Lower lobe of right lung (tissue), 2 donors: ENCODE measurements around the gene B3GNT8. TPM values are rescaled to one million over a fixed set of nuclear protein-coding genes. Genes with fewer than 3 reads are reported as not detected.
"Not testable (repeated sequence)": the region's sequence is repeated elsewhere in the genome, so short reads cannot be mapped to it uniquely, and the experiment has no call there.

Experiments used
- ATAC-seq, 2 donors: fragments of 200-7000 bp; cut with Tn5 transposase; one replicate each; pipeline ENCODE4 v1.9.1; 2020 to 2022; ENCODE audit warnings: mild to moderate bottlenecking in 2 of 2, moderate library complexity in 2 of 2
- DNase-seq: peaks from one replicate; pipeline ENCODE4 v3.0.0-alpha.2; 2020
- H3K27ac ChIP-seq: fragments of 200-600 bp; one replicate; pipeline ENCODE4 v1.8.0; 2022
- H3K27me3 ChIP-seq: fragments of 200-600 bp; one replicate; pipeline ENCODE4 v1.8.0; 2022; ENCODE audit warnings: low read depth
- H3K36me3 ChIP-seq: fragments of 200-600 bp; one replicate; pipeline ENCODE4 v1.8.0; 2022; ENCODE audit warnings: mild to moderate bottlenecking
- H3K4me1 ChIP-seq: fragments of 200-600 bp; one replicate; pipeline ENCODE4 v1.8.0; 2022
- H3K4me3 ChIP-seq: fragments of 200-600 bp; one replicate; pipeline ENCODE4 v1.8.0; 2022; ENCODE audit warnings: mild to moderate bottlenecking
- H3K9me3 ChIP-seq: fragments of 200-600 bp; one replicate; pipeline ENCODE4 v1.8.0; 2022
- intact Hi-C: fragments of 100-400 bp; cut with DNase I; formaldehyde crosslinking; loops from one replicate; pipeline ENCODE4 v1.11.0; 2022
- total RNA-seq: library from RNA; stranded (reverse); fragmentation: NEBNext Ultra II Directional; extraction: Animal tissue kit (Norgen Biotek cat#: 25700); gene quantifications from one replicate; pipeline ENCODE4 v1.2.1, GENCODE V29; 2021
- TF ChIP-seq, protein P1 (sequence below): fragments of 200-600 bp; IDR thresholded peaks from one replicate; pipeline ENCODE4 v1.8.0; 2022; ENCODE audit warnings: antibody characterized with exemption, mild to moderate bottlenecking
- donor health status: DM: no; HTN: yes; CAD: no; lungs with severe emphysema.

Gene B3GNT8
- total RNA-seq, 1 donor from 2014 or later = 22.5 TPM

DNA sequence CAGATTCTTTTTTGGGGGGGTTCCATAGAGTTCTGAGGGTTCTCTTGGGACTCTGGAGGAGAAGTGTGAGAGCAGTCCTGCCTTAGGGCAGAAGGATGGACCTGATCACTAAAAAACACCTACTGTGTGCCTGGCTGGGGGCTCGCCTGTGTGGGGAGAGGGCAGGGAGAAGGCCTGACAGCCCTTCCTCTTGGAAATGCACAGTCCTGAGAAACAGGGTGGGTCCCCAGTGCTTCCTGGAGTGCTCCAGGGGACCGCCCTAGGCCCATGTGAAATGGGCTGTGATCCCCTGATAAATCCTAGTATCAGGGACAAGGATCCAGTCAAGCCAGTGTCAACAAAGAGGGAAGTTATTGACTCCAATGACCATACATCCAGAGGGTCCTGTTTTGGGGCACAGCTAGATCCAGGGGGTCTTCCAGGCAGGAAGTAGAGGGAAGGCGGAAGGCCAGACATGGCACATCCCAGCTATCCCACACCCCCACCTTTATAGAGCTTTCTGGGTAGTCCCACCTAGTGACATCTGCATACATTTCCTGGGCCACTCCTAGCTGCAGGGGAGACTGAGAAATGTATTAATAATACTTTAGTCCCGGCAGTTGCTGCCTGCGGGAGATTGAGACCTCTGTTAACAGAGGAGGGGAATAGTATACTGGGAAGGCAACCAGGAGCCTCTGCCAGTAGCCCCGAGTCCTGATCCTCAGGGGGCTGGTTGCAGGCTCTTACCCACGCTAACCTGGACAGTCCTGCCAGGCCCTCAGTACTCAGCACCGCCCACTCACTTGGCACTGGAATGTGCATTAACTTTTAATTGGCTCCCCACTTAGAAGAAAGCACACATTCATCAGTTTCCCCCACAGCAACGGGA lies 15.8 kb downstream of the B3GNT8 start:
- peaks cover 54% of the 10 kb centered on the region for H3K36me3 ChIP-seq
- ATAC-seq (no peak), DNase-seq (no peak)
- H3K27me3 ChIP-seq = no peaks in the 10 kb centered on the region
- TF ChIP-seq, protein P1, sequence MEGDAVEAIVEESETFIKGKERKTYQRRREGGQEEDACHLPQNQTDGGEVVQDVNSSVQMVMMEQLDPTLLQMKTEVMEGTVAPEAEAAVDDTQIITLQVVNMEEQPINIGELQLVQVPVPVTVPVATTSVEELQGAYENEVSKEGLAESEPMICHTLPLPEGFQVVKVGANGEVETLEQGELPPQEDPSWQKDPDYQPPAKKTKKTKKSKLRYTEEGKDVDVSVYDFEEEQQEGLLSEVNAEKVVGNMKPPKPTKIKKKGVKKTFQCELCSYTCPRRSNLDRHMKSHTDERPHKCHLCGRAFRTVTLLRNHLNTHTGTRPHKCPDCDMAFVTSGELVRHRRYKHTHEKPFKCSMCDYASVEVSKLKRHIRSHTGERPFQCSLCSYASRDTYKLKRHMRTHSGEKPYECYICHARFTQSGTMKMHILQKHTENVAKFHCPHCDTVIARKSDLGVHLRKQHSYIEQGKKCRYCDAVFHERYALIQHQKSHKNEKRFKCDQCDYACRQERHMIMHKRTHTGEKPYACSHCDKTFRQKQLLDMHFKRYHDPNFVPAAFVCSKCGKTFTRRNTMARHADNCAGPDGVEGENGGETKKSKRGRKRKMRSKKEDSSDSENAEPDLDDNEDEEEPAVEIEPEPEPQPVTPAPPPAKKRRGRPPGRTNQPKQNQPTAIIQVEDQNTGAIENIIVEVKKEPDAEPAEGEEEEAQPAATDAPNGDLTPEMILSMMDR = no peak
- intact Hi-C loops = no loop called here
- H3K27ac ChIP-seq = peak overlapping the region; percentile 78
- no peak overlapping the region for H3K4me3 ChIP-seq
- peaks cover 83% of the 10 kb centered on the region for H3K4me1 ChIP-seq
- no peaks in the 10 kb centered on the region for H3K9me3 ChIP-seq

DNA sequence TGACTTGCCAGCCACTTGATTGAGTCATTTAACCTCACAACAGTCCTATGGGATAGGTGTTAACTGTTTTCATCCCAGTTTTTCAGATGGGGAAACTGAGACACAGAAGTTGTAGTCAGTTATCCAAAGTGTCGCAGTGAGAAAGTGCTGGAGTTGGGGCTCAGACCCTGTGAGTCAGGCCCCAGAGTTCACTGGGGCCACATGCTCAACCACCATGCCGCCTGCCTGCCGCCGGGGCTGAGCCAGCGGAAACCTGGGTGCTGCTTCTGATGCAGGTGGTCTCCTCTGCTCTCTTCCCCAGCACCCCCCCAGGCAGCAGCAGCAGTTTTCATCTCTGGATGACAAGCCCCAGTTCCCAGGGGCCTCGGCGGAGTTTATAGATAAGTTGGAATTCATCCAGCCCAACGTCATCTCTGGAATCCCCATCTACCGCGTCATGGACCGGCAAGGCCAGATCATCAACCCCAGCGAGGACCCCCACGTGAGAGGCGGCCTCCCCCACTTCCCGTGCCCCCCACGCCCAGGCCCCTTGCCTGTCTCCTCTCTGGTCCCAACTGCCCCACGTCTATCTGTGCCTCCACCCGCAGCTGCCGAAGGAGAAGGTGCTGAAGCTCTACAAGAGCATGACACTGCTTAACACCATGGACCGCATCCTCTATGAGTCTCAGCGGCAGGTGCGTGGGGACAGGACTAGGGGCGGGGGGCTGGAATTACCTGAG lies 16.7 kb downstream of the B3GNT8 start:
- H3K36me3 ChIP-seq = peaks cover 50% of the 10 kb centered on the region
- TF ChIP-seq, protein P1 = no peak
- H3K9me3 ChIP-seq = no peaks in the 10 kb centered on the region
- H3K27me3 ChIP-seq = no peaks in the 10 kb centered on the region
- H3K27ac ChIP-seq = peak overlapping the region; percentile 78
- DNase-seq (no peak), ATAC-seq (no peak)
- no peak overlapping the region for H3K4me3 ChIP-seq
- H3K4me1 ChIP-seq = peaks cover 91% of the 10 kb centered on the region
- intact Hi-C loops = no loop called here

DNA sequence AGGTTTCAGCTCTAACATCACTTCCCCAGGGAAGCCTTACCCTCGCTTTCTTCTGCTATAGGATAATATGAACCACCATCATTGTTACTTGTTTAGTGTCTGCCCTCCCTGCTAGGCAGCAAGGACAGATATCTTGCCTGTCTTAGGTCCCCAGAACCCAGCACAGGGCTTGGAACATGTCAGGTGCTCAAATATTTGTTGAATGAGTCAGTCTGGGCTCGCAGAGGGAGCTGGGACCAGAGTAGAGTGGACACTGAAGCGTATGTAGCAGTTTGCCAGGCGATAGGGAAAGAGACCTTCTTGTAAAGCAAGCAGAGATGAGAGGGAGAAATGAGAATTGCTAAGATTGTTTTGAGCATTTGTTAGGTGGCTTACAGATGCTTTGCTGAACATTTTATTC lies 17.9 kb downstream of the B3GNT8 start:
- Histone ChIP-seq H3K27ac (peak overlapping the region; percentile 78), H3K27me3 (no peaks in the 10 kb centered on the region), H3K4me3 (no peak overlapping the region), H3K4me1 (peaks cover 90% of the 10 kb centered on the region), H3K9me3 (no peaks in the 10 kb centered on the region), H3K36me3 (peaks cover 38% of the 10 kb centered on the region)
- TF ChIP-seq, protein P1 = no peak
- peak; percentile 56 for DNase-seq
- intact Hi-C loops = no loop called here
- ATAC-seq = peak; percentile 83 to 90

DNA sequence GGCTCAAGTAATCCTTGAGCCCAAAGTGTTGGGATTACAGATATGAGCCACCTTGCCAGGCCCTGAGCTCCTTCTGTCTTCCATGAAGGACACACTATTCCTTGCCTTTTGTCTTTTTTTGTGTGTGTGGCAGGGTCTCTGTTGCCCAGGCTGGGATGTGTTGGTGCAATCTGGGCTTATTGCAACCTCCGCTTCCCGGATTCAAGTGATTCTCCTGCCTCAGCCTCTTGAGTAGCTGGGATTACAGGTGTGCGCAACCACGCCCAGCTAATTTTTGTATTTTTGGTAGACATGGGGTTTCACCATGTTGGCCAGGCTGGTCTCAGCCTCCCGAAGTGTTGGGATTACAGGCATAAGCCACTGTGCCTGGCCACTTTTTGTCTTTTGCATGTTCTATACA lies 18.3 kb downstream of the B3GNT8 start:
- H3K27ac ChIP-seq = peak overlapping the region; percentile 78
- intact Hi-C loops, DNase-seq, H3K9me3 ChIP-seq, H3K4me3 ChIP-seq, H3K27me3 ChIP-seq: not testable (repeated sequence)
- peaks cover 34% of the 10 kb centered on the region for H3K36me3 ChIP-seq
- ATAC-seq = peak in 1 of 2 donors; percentile 31
- peaks cover 90% of the 10 kb centered on the region for H3K4me1 ChIP-seq

DNA sequence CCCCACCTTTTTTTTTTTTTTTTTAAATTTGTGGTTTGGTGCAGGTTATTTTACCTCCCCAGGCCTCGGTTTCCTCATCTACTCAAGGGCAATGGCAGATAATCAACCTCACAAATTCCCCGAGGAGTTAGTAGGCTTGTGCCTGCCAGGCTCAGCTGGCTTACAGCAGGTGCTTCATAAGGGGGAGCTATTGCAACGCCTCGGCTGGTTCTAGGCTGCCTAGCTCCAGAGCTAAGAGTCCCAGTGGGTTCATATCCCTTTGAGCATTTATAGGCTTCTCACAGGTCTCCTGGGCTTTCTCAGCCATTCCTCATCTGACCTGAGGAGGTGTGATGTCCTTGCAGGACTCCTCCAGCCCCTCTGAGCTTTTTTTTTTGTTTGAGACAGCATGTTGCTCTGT lies 18.9 kb downstream of the B3GNT8 start:
- Histone ChIP-seq H3K27ac (peak overlapping the region; percentile 78), H3K27me3 (no peaks in the 10 kb centered on the region), H3K4me1 (peaks cover 90% of the 10 kb centered on the region), H3K36me3 (peaks cover 30% of the 10 kb centered on the region), H3K9me3 (no peaks in the 10 kb centered on the region), H3K4me3 (no peak overlapping the region)
- ATAC-seq (peak in 1 of 2 donors; percentile 54), DNase-seq (no peak)
- intact Hi-C loops = no loop called here
- TF ChIP-seq, protein P1 = peak; percentile 10

DNA sequence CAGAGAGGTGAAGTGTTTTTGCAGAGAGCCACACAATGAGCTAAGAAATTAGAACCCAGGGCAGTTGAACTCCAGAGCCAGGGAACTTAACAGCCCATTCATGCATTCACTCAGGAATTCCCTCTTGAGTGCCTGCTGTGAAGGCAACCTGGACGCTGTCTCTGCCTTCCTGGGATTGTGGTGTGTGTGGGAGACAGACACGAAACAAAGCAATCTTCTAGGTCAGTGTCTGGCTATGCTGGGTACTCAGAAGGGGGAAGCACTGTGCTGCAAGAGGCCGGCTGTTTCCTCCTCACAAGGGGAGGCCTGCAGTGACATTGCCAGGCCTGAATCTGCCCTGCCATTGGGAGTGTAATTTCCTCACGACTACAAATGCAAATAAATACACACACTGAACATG lies 19.9 kb downstream of the B3GNT8 start:
- H3K27ac ChIP-seq = peak overlapping the region; percentile 78
- peaks cover 86% of the 10 kb centered on the region for H3K4me1 ChIP-seq
- TF ChIP-seq, protein P1 = no peak
- H3K36me3 ChIP-seq = peaks cover 30% of the 10 kb centered on the region
- intact Hi-C loops = no loop called here
- ATAC-seq (peak; percentile 47 to 59), DNase-seq (peak; percentile 72)
- H3K27me3 ChIP-seq = no peaks in the 10 kb centered on the region
- no peaks in the 10 kb centered on the region for H3K9me3 ChIP-seq
- no peak overlapping the region for H3K4me3 ChIP-seq
